ENCODE measurements around the gene ADARB1.

Gene ADARB1

GRCh38 chr21:45244799-45245340, 170.5 kb downstream of the ADARB1 start:
- no peak for DNase-seq (ENCODE audit: insufficient read length, low spot score)
- FAIRE-seq: no peak

- FAIRE-seq (no peak), DNase-seq (ENCODE audit: insufficient read length, low spot score) (no peak)
Measured at GRCh38 chr21:45246386-45247320, 172.3 kb downstream of the ADARB1 start.

GRCh38 chr21:45248301-45248892, 174.0 kb downstream of the ADARB1 start:
- DNase-seq (ENCODE audit: insufficient read length, low spot score) (no peak), FAIRE-seq (no peak)

- DNase-seq (ENCODE audit: insufficient read length, low spot score) (no peak), FAIRE-seq (no peak)
Measured at GRCh38 chr21:45248893-45249381, 174.6 kb downstream of the ADARB1 start.

GRCh38 chr21:45249626-45250025, 175.2 kb downstream of the ADARB1 start:
- DNase-seq (ENCODE audit: insufficient read length, low spot score) (no peak), FAIRE-seq (no peak)

GRCh38 chr21:45250272-45250671, 175.9 kb downstream of the ADARB1 start:
- DNase-seq (ENCODE audit: insufficient read length, low spot score) (no peak), FAIRE-seq (no peak)

GRCh38 chr21:45250914-45251634, 176.7 kb downstream of the ADARB1 start:
- no peak for DNase-seq (ENCODE audit: insufficient read length, low spot score)

GRCh38 chr21:45251635-45252447, 177.5 kb downstream of the ADARB1 start:
- DNase-seq (ENCODE audit: insufficient read length, low spot score): no peak
- no peak for FAIRE-seq

More at GRCh38 chr21:45250914-45251634, 176.7 kb downstream of the ADARB1 start:
- no peak for FAIRE-seq

- no peak for DNase-seq (ENCODE audit: insufficient read length, low spot score)
- FAIRE-seq: no peak
Measured at GRCh38 chr21:45252448-45252925, 178.1 kb downstream of the ADARB1 start.

- DNase-seq (ENCODE audit: insufficient read length, low spot score): no peak
- no peak for FAIRE-seq
Measured at GRCh38 chr21:45253180-45253579, 178.8 kb downstream of the ADARB1 start.

- DNase-seq (ENCODE audit: insufficient read length, low spot score) (no peak), FAIRE-seq (no peak)
Measured at GRCh38 chr21:45253633-45254459, 179.5 kb downstream of the ADARB1 start.

GRCh38 chr21:45254460-45254930, 180.1 kb downstream of the ADARB1 start:
- no peak for FAIRE-seq
- no peak for DNase-seq (ENCODE audit: insufficient read length, low spot score)

- FAIRE-seq: no peak
Measured at GRCh38 chr21:45255381-45256020, 181.1 kb downstream of the ADARB1 start.

GRCh38 chr21:45256021-45256911, 181.9 kb downstream of the ADARB1 start:
- no peak for FAIRE-seq

More at GRCh38 chr21:45255381-45256020, 181.1 kb downstream of the ADARB1 start:
- no peak for DNase-seq (ENCODE audit: insufficient read length, low spot score)

GRCh38 chr21:45256912-45257672, 182.7 kb downstream of the ADARB1 start:
- FAIRE-seq (no peak), DNase-seq (ENCODE audit: insufficient read length, low spot score) (no peak)

More at GRCh38 chr21:45256021-45256911, 181.9 kb downstream of the ADARB1 start:
- no peak for DNase-seq (ENCODE audit: insufficient read length, low spot score)

- no peak for DNase-seq (ENCODE audit: insufficient read length, low spot score)
- FAIRE-seq: no peak
Measured at GRCh38 chr21:45257673-45258341, 183.4 kb downstream of the ADARB1 start.

All from GM19239 (cell line).